ENCODE measurements around the gene CBX6. TPM values are rescaled to one million over a fixed set of nuclear protein-coding genes. Genes with fewer than 3 reads are reported as not detected.

CBX6 gene
- total RNA-seq, 1 donor from 2014 or later: 22.1 TPM

DNA sequence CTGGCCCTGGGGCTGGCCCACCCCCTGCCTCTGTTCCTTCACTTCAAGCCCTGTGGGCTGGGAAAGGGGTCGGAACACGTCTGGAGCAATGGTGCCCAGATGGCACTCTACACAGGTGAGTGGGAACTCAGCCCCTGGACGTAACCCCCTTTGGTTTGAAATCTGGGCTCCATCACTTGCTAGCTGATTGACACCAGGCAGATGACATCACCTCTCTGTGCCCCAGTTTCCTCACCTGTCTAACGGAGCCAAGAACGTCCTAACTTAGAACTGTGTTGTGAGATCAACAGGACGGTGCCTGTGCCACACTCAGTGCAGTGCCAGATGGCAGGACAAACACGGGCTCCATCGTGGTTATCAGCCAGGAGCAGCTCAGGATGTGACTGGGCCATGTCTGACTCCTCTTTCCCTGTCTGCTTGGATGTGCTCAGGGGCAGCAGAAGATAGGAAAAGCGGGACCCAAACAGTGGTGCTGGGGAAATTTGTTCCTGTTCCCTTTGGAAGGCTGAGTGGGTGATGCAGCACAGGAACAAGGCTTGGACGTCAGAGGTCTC, 52.6 kb downstream of the CBX6 start:
- no peak for DNase-seq

DNA sequence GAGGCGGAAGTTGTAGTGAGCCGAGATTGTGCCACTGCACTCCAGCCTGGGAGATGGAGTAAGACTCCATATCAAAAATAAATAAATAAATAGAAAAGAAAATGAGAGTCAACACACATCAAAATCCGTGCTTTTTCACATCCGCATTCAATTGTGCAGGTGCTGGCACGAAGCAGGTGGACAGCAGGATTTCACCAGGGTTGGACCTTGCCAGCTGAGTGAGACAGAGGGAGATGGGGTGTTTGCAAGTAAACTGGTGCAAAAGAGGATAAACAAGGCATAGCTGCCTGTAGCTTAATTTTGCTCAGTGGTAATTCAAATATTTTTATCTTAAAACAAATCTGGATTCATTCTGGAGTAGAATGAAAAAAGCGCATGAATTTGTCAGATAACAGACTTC, 54.8 kb downstream of the CBX6 start:
- DNase-seq: no peak

DNA sequence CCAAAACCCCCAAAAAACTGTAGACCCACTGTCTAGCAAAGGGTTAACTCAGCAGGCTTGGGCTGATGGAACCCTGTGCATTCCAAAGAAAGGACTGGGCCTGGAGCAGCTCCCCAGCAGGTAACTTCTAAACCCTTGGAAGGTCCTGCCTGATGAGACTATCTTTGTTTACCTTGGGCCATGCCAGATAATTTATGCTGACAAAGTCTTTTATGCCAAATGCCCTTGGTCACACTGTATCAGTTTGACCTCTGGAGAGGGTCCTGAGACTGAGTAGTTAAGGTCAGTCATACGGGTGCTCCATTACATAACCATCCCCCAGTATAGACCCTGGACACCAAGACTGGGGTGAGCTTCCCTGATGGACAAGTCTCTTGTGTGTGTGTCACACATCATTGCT, 56.2 kb downstream of the CBX6 start:
- DNase-seq: no peak

Other genes starting within 250 kb of the CBX6 start
- gene FAM227A, start 215.8 kb downstream of the CBX6 start, total RNA-seq: 0.34 and 0.65 TPM in 2 replicates
- 15.1 and 18.4 TPM in 2 replicates for gene CBY1, start 215.6 kb downstream of the CBX6 start, total RNA-seq
- 59.8 and 76.6 TPM in 2 replicates for gene TOMM22, start 190.3 kb downstream of the CBX6 start, total RNA-seq
- 98.4 and 117 TPM in 2 replicates for gene JOSD1, start 171.3 kb downstream of the CBX6 start, total RNA-seq
- 35.1 and 46.7 TPM in 2 replicates for gene GTPBP1, start 166.3 kb downstream of the CBX6 start, total RNA-seq
- 186 and 260 TPM in 2 replicates for gene SUN2, start 116.2 kb downstream of the CBX6 start, total RNA-seq
- gene DNAL4, start 78.1 kb downstream of the CBX6 start, total RNA-seq: 15.3 and 16.3 TPM in 2 replicates
- gene NPTXR, start 28.2 kb downstream of the CBX6 start, total RNA-seq: 0.34 and 0.84 TPM in 2 replicates
- not detected in 2 replicates for gene APOBEC3A, start 85.4 kb upstream of the CBX6 start, total RNA-seq
- under 0.01 and 2.5 TPM in 2 replicates for gene APOBEC3B, start 110.1 kb upstream of the CBX6 start, total RNA-seq
- gene APOBEC3C, start 142.0 kb upstream of the CBX6 start, total RNA-seq: 0.68 and 3.9 TPM in 2 replicates
- 1.3 and 3.4 TPM in 2 replicates for gene APOBEC3D, start 148.9 kb upstream of the CBX6 start, total RNA-seq
- gene APOBEC3F, start 168.6 kb upstream of the CBX6 start, total RNA-seq: 2.7 and 4.8 TPM in 2 replicates
- gene APOBEC3G, start 205.1 kb upstream of the CBX6 start, total RNA-seq: 6.0 and 10.0 TPM in 2 replicates
- not detected in 2 replicates for gene APOBEC3H, start 225.0 kb upstream of the CBX6 start, total RNA-seq